B cell (primary cell): ENCODE data around the gene FRYL.

Experiments used
- EZH2 ChIP-seq: IDR thresholded peaks from 2 replicates; pipeline ENCODE4 v1.6.1; 2012; ENCODE audit warnings: borderline replicate concordance, low read depth, mild to moderate bottlenecking, moderate library complexity, low read length; ENCODE audit not compliant: insufficient read depth, poor library complexity, severe bottlenecking
- TF ChIP-seq, protein P1 (sequence below): fragments of 200-600 bp; IDR thresholded peaks from one replicate; pipeline ENCODE4 v1.8.0; 2022; ENCODE audit warnings: antibody characterized with exemption, mild to moderate bottlenecking

DNA sequence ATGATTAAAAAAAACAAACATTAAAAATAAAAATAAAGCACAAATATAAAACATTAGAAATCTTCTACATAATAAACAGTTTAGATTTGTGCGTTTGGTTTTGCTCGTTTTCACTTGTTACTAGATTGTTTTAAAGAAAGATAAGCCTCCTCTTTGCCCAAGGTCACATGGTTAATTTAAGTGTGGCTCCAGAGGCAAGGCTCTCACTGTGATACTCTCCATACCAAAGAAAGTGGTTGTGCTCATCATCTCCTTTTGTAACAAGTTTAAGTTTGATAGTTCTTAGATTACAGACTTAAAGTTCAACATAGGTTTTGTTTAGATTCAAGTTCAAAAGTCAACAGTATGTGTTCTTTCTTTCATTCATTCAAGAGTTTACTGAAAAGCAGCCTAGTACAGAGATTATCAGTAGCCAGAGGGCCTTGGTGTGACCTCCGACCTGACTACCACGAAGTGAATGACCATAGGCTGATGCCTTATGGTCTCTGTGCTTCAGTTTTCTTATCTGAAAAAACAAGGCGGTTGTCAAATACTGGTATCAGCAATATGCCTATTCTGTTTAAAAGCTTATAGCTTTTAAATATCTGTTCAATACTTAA, 156.8 kb downstream of the FRYL start:
- TF ChIP-seq, protein P1, sequence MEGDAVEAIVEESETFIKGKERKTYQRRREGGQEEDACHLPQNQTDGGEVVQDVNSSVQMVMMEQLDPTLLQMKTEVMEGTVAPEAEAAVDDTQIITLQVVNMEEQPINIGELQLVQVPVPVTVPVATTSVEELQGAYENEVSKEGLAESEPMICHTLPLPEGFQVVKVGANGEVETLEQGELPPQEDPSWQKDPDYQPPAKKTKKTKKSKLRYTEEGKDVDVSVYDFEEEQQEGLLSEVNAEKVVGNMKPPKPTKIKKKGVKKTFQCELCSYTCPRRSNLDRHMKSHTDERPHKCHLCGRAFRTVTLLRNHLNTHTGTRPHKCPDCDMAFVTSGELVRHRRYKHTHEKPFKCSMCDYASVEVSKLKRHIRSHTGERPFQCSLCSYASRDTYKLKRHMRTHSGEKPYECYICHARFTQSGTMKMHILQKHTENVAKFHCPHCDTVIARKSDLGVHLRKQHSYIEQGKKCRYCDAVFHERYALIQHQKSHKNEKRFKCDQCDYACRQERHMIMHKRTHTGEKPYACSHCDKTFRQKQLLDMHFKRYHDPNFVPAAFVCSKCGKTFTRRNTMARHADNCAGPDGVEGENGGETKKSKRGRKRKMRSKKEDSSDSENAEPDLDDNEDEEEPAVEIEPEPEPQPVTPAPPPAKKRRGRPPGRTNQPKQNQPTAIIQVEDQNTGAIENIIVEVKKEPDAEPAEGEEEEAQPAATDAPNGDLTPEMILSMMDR = no peak
- no peak for TF ChIP-seq EZH2
